Sigmoid colon (tissue), 4 donors: ENCODE measurements around the gene CZIB.

Source experiments
- POLR2A ChIP-seq, 2 donors: fragments of 450-650 bp; IDR thresholded peaks; one replicate each; pipeline ENCODE4 v1.6.1; 2016; ENCODE audit warnings: antibody characterized with exemption in 2 of 2, mild to moderate bottlenecking in 2 of 2, moderate library complexity in 2 of 2
- POLR2AphosphoS5 ChIP-seq, 4 donors: sonication (generic); formaldehyde crosslinking; IDR thresholded peaks; one replicate each; pipeline ENCODE4 v1.6.1; 2017; ENCODE audit warnings: antibody characterized with exemption in 4 of 4
- TF ChIP-seq, protein P1 (sequence below), 4 experiments: fragments of 450-650 bp in 3 of 4; fragments of 200-600 bp in 1 of 4; IDR thresholded peaks; one replicate each; pipeline ENCODE4 v1.5.1; 2016 to 2019; ENCODE audit warnings: antibody characterized with exemption in 4 of 4, mild to moderate bottlenecking in 3 of 4, moderate library complexity in 2 of 4

GRCh38 chr1:53250325-53250724 lies 29.9 kb upstream of the CZIB start:
- TF ChIP-seq, protein P1, sequence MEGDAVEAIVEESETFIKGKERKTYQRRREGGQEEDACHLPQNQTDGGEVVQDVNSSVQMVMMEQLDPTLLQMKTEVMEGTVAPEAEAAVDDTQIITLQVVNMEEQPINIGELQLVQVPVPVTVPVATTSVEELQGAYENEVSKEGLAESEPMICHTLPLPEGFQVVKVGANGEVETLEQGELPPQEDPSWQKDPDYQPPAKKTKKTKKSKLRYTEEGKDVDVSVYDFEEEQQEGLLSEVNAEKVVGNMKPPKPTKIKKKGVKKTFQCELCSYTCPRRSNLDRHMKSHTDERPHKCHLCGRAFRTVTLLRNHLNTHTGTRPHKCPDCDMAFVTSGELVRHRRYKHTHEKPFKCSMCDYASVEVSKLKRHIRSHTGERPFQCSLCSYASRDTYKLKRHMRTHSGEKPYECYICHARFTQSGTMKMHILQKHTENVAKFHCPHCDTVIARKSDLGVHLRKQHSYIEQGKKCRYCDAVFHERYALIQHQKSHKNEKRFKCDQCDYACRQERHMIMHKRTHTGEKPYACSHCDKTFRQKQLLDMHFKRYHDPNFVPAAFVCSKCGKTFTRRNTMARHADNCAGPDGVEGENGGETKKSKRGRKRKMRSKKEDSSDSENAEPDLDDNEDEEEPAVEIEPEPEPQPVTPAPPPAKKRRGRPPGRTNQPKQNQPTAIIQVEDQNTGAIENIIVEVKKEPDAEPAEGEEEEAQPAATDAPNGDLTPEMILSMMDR (IDR thresholded peaks at IDR 0.05), result no peak
- no peak for TF ChIP-seq POLR2AphosphoS5 (IDR thresholded peaks at IDR 0.05)
- TF ChIP-seq POLR2A (IDR thresholded peaks at IDR 0.05), result no peak
